Femur (tissue), 1 donor: ENCODE data around the gene ZNF35.

Experiments used
- DNase-seq: peaks from one replicate; pipeline ENCODE4 v3.0.0-alpha.2; 2017

Gene ZNF35

GRCh38 chr3:44687898-44688297 is 39.4 kb downstream of the ZNF35 start:
- no peak for DNase-seq
